ENCODE results near the gene ETNK2. TPM values are rescaled to one million over a fixed set of nuclear protein-coding genes. Genes with fewer than 3 reads are reported as not detected.

Gene ETNK2
- total RNA-seq, 1 experiment from 2014 or later, result 21.9 TPM

DNA sequence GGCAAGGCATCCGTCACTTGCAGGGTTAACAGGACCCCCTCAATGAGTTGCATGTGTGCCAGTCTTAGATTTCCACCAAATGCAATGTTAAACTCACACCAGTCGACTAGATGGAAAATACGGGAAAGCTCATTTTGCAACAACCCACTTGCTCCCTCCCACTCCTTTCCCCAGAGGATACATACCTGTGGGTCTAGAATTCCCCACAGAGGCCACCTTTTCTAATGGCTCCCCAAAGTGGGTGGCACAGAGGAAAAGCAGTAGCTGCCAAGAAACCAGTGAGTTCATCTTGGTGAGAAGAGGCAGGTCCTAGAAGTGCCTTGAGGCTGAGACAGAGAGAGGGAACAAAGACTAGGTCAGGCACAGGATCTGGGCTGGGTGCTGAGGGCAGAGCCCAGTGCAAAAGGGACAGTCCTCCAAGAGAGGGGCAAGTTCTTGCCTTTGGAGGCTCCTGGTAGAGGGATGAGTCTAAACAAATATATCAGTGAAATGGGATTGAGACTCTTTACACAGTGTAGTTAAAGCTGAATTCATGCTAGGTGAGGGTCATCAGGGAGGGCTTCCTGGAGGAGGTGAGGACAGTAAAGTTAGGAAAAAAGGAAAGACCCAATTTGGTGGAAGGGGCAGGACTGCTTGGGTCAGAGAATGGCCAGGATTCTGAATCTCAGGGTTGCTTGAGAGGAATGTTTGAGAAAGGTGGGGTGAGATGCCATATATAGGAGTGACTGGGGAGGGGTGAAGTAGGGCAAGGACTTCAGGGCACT, 40.9 kb upstream of the ETNK2 start:
- Histone ChIP-seq H3K4me1 (peaks cover 27% of the 10 kb centered on the region), H3K27me3 (replicated peaks; ENCODE audit: control insufficient read depth, insufficient read depth, low read length) (no peaks in the 10 kb centered on the region), H3K9me3 (no peaks in the 10 kb centered on the region), H3K36me3 (ENCODE audit: control insufficient read depth, insufficient read depth, low read length) (no peaks in the 10 kb centered on the region), H3K4me3 (ENCODE audit: low read depth, low read length) (no peak overlapping the region)
- Mint-ChIP-seq H3K4me3 (ENCODE audit: unreplicated experiment) (no peak overlapping the region), H3K36me3 (ENCODE audit: insufficient read depth, unreplicated experiment) (no peaks in the 10 kb centered on the region), H3K4me1 (ENCODE audit: low read depth, unreplicated experiment) (peaks cover 5% of the 10 kb centered on the region), H3K9me3 (ENCODE audit: unreplicated experiment) (peaks cover 11% of the 10 kb centered on the region), H3K27me3 (ENCODE audit: insufficient read depth, unreplicated experiment) (no peaks in the 10 kb centered on the region), H3K27ac (ENCODE audit: unreplicated experiment) (no peak overlapping the region)
- BruUV-seq (replicated peaks), result no TSS peak
- TF ChIP-seq CTCF (IDR thresholded peaks at IDR 0.05; ENCODE audit: insufficient read depth in 1 of 2, low read depth in 1 of 2, low read length in 1 of 2, severe bottlenecking in 1 of 2, unreplicated experiment in 1 of 2), result no peak
- no peak for DNase-seq
- intact Hi-C loops (cut with micrococcal nuclease; ENCODE audit: unreplicated experiment), result no loop called here
- POLR2A ChIA-PET, result no interaction called here
- CTCF ChIA-PET, result no interaction called here

- H3K27ac Mint-ChIP-seq (ENCODE audit: unreplicated experiment), result no peak overlapping the region
- peaks cover 11% of the 10 kb centered on the region for H3K9me3 Mint-ChIP-seq (ENCODE audit: unreplicated experiment)
- no TSS peak for BruUV-seq (replicated peaks)
- no peak overlapping the region for H3K4me3 Mint-ChIP-seq (ENCODE audit: unreplicated experiment)
- no peaks in the 10 kb centered on the region for H3K27me3 ChIP-seq (replicated peaks; ENCODE audit: control insufficient read depth, insufficient read depth, low read length)
- intact Hi-C loops (cut with micrococcal nuclease; ENCODE audit: unreplicated experiment), result no loop called here
- peaks cover 27% of the 10 kb centered on the region for H3K4me1 ChIP-seq
- ChIA-PET CTCF (interaction anchor here (0.6 kb wide), 1 partner anchor 174 kb away, joined by 4 read pairs; no protein-coding TSS in a partner anchor), POLR2A (no interaction called here)
- H3K36me3 ChIP-seq (ENCODE audit: control insufficient read depth, insufficient read depth, low read length), result no peaks in the 10 kb centered on the region
- peaks cover 5% of the 10 kb centered on the region for H3K4me1 Mint-ChIP-seq (ENCODE audit: low read depth, unreplicated experiment)
- H3K9me3 ChIP-seq, result no peaks in the 10 kb centered on the region
- H3K36me3 Mint-ChIP-seq (ENCODE audit: insufficient read depth, unreplicated experiment), result no peaks in the 10 kb centered on the region
- no peak overlapping the region for H3K4me3 ChIP-seq (ENCODE audit: low read depth, low read length)
- DNase-seq, result no peak
- no peaks in the 10 kb centered on the region for H3K27me3 Mint-ChIP-seq (ENCODE audit: insufficient read depth, unreplicated experiment)
- TF ChIP-seq CTCF (IDR thresholded peaks at IDR 0.05; ENCODE audit: insufficient read depth in 1 of 2, low read depth in 1 of 2, low read length in 1 of 2, severe bottlenecking in 1 of 2, unreplicated experiment in 1 of 2), result no peak
These were observed 40.2 kb upstream of the ETNK2 start for GRCh38 chr1:204192046-204192445.

- Histone ChIP-seq H3K9me3 (no peaks in the 10 kb centered on the region), H3K36me3 (ENCODE audit: control insufficient read depth, insufficient read depth, low read length) (no peaks in the 10 kb centered on the region), H3K4me1 (peaks cover 27% of the 10 kb centered on the region), H3K4me3 (ENCODE audit: low read depth, low read length) (no peak overlapping the region), H3K27me3 (replicated peaks; ENCODE audit: control insufficient read depth, insufficient read depth, low read length) (no peaks in the 10 kb centered on the region)
- H3K4me1 Mint-ChIP-seq (ENCODE audit: low read depth, unreplicated experiment), result peaks cover 5% of the 10 kb centered on the region
- TF ChIP-seq CTCF (IDR thresholded peaks at IDR 0.05; ENCODE audit: insufficient read depth in 1 of 2, low read depth in 1 of 2, low read length in 1 of 2, severe bottlenecking in 1 of 2, unreplicated experiment in 1 of 2), result no peak
- H3K9me3 Mint-ChIP-seq (ENCODE audit: unreplicated experiment), result peaks cover 11% of the 10 kb centered on the region
- no peaks in the 10 kb centered on the region for H3K36me3 Mint-ChIP-seq (ENCODE audit: insufficient read depth, unreplicated experiment)
- no TSS peak for BruUV-seq (replicated peaks)
- no peak overlapping the region for H3K4me3 Mint-ChIP-seq (ENCODE audit: unreplicated experiment)
- CTCF ChIA-PET, result interaction anchor here (0.6 kb wide), 1 partner anchor 174 kb away, joined by 4 read pairs; no protein-coding TSS in a partner anchor
- no peak for DNase-seq
- POLR2A ChIA-PET, result no interaction called here
- H3K27me3 Mint-ChIP-seq (ENCODE audit: insufficient read depth, unreplicated experiment), result no peaks in the 10 kb centered on the region
- H3K27ac Mint-ChIP-seq (ENCODE audit: unreplicated experiment), result no peak overlapping the region
- intact Hi-C loops (cut with micrococcal nuclease; ENCODE audit: unreplicated experiment), result no loop called here
These were observed 39.6 kb upstream of the ETNK2 start for GRCh38 chr1:204191456-204191855.
